COR-L47 (cell line): ENCODE data around the gene LRRC70.
"Not testable (repeated sequence)": the region's sequence is repeated elsewhere in the genome, so short reads cannot be mapped to it uniquely, and the experiment has no call there.

Experiments
- DNase-seq: peaks from one replicate; lab custom pipeline; 2025; lab: John Stamatoyannopoulos, UW

Gene LRRC70

GRCh38 chr5:62606878-62607277 is 28.3 kb downstream of the LRRC70 start:
- DNase-seq: no peak

DNA sequence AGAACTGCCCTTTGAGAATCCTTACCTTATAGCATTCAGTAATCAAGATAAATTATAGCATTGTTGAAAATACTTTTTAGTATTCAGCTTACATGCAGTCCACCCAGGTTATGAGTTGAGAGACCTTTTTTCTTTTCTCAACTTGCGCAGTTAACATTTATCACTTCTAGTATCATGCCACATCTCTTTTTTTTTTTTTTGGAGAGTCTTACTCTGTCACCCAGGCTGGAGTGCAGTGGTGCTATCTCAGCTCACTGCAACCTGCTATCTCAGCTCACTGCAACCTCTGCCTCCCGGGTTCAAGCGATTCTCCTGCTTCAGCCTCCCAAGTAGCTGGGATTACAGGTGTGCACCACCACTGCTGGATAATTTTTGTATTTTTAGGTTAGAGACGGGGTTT is 29.0 kb downstream of the LRRC70 start:
- no peak for DNase-seq

- DNase-seq: no peak
Observed at GRCh38 chr5:62608529-62609511, 30.2 kb downstream of the LRRC70 start.

DNA sequence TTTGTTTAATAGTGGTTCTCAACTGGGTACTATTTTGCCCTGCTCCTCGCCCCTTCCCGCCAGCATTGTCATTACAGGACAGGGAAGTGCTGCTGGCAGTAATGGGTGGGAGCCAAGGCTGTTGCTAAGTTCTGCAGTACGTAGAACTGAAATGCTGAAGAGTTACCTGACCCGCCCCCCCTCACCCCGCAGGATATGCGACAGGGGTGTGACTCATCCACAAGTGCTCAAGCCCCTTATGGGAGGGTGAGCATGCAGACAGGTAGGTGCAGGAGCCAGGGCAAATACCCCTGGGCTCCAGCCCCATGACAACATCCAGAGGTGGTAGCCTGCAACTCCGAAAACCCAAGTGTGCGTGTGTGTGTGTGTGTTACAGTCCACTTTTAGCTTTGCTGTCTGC is 35.7 kb downstream of the LRRC70 start:
- DNase-seq: no peak

DNA sequence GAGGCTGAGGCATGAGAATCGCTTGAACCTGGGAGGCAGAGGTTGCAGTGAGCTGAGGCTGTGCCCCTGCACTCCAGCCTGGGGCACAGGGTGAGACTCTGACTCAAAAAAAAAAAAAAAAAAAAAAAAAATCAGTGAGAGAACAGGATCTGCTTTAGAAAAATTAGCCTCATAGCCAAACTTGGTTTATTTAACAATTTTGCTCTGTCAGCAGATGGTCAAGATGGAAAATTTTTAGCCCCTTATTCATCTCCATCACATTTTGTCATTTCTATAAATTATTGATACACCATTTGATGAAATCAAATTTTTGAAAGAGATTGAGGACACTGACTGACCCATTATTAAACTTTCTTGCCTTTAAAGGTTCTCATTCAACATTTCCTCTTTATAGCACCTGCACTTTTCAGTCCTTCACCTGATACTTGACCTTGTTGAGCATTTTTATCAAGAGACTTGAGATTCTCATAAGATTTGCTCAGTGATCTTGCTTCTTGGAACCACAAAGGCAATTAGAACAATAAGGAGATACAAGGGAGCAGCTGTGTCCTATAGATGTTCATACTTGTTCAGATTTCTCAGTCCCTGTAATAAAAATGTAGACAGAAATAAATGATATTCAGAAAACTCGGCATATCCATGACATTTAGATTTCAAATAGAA is 38.1 kb downstream of the LRRC70 start:
- no peak for DNase-seq

- no peak for DNase-seq
Observed at GRCh38 chr5:62617943-62618342, 39.3 kb downstream of the LRRC70 start.

GRCh38 chr5:62620761-62621160 is 42.1 kb downstream of the LRRC70 start:
- DNase-seq: no peak

GRCh38 chr5:62621280-62621679 is 42.7 kb downstream of the LRRC70 start:
- DNase-seq: no peak

DNA sequence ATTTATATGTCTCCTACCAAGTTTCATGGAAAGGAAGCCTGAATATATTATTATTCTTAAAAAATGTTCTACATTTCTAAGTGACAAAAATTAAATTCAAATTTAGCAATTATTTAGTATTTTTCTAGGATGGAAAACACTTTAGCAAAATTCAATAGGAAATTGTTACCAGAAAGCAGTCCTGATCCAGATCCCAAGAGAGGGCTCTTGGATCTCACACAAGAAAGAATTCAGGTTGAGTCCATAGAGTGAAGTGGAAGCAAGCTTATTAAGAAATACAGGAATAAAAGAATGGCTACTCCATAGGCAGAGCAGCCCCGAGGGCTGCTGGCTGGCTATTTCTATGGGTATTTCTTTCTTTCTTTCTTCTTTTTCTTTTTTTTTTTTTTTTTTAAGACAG is 44.7 kb downstream of the LRRC70 start:
- no peak for DNase-seq

- DNase-seq: not testable (repeated sequence)
Observed at GRCh38 chr5:62624436-62624835, 45.8 kb downstream of the LRRC70 start.

GRCh38 chr5:62626534-62626933 is 47.9 kb downstream of the LRRC70 start:
- no peak for DNase-seq

GRCh38 chr5:62627121-62627520 is 48.5 kb downstream of the LRRC70 start:
- no peak for DNase-seq

DNA sequence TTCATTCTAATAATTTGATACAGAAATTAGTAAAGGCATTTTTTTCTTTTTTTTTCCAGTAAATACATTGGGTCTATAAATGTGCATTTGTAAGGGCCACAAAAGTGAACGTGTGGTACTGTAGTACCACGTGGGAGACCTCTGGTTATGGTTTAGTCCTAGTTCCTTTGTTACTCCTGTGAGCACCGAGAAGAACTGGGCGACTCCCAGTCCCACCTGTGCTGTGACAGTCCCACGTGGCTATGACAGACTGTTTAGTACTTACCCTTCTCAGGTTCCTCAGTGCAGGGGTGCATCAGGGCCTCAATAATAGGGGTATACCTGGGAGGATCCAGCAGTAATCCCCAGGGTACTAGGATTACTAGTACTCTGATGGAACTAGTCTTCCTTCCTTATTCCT is 49.3 kb downstream of the LRRC70 start:
- no peak for DNase-seq
